ENCODE results near the gene OLFM3.

Gene OLFM3

DNA sequence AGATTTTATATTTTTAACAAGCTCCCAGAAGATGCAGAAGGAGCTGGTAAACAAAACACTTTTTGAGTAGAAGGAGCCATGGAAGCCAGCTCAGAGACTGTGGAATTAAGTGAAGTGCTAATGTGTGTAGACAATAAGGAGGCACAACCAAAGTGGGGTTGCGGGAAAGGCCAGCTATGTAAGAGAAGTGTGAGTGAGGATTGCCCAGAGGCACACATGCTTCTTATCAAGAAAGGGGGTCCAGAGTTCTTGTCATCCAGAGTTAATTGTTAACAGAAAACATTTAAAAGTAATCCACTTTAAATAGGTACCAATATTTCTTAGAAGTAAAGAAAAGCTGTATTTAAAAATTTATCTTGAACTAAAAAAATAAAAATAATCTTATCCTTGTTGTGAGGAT is 136.8 kb downstream of the OLFM3 start:
- TF ChIP-seq, protein P1, sequence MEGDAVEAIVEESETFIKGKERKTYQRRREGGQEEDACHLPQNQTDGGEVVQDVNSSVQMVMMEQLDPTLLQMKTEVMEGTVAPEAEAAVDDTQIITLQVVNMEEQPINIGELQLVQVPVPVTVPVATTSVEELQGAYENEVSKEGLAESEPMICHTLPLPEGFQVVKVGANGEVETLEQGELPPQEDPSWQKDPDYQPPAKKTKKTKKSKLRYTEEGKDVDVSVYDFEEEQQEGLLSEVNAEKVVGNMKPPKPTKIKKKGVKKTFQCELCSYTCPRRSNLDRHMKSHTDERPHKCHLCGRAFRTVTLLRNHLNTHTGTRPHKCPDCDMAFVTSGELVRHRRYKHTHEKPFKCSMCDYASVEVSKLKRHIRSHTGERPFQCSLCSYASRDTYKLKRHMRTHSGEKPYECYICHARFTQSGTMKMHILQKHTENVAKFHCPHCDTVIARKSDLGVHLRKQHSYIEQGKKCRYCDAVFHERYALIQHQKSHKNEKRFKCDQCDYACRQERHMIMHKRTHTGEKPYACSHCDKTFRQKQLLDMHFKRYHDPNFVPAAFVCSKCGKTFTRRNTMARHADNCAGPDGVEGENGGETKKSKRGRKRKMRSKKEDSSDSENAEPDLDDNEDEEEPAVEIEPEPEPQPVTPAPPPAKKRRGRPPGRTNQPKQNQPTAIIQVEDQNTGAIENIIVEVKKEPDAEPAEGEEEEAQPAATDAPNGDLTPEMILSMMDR (IDR thresholded peaks at IDR 0.05; ENCODE audit: low read depth, low read length), result no peak
- in situ Hi-C loops (cut with HindIII; ENCODE audit: low sequenced_read_pairs), result no loop called here
- no peak for DNase-seq (ENCODE audit: low read depth, low spot score)
- H3K4me3 ChIP-seq (ENCODE audit: low read depth, low read length), result no peak overlapping the region

DNA sequence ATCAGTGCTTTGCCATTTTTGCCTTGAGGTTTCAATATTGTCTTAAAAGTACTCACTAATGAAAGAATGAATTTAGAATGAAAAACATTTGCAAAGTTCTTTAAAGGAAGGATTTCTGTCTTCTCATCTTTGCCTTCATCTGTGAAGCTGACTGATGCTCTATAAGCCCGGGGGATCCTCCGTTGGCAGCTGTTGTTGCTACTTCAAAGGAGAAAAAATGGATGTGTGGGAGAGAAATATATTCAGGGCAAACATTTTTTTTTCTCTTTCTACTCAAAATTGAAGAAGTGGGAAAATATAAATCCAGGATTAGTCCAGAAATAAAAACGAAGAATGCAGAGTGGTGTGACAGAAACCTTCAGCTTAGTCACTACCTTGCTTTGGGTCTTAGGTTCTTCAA is 142.5 kb downstream of the OLFM3 start:
- no peak for DNase-seq (ENCODE audit: low read depth, low spot score)
- no peak overlapping the region for H3K4me3 ChIP-seq (ENCODE audit: low read depth, low read length)
- TF ChIP-seq, protein P1 (IDR thresholded peaks at IDR 0.05; ENCODE audit: low read depth, low read length), result no peak
- in situ Hi-C loops (cut with HindIII; ENCODE audit: low sequenced_read_pairs), result no loop called here

DNA sequence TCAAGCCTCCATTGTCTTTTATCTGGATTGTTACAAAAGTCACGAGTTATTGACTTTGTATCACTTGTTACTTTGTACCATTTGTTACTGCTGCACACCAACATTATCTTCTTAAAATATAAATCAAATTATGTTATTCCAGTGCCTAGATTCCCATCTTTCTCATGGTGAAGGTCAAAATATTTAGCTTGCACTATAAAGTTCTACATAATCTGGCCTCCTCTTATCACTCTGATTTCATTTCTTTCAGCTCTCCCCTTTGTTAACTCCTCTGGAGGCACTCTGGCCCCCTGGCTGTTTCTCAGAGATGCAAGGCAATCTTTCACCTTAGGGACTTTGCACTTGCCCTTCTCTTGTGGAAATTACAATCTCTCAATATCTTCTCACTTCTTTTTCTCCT is 143.8 kb downstream of the OLFM3 start:
- no peak overlapping the region for H3K4me3 ChIP-seq (ENCODE audit: low read depth, low read length)
- in situ Hi-C loops (cut with HindIII; ENCODE audit: low sequenced_read_pairs), result no loop called here
- no peak for DNase-seq (ENCODE audit: low read depth, low spot score)
- TF ChIP-seq, protein P1 (IDR thresholded peaks at IDR 0.05; ENCODE audit: low read depth, low read length), result no peak

DNA sequence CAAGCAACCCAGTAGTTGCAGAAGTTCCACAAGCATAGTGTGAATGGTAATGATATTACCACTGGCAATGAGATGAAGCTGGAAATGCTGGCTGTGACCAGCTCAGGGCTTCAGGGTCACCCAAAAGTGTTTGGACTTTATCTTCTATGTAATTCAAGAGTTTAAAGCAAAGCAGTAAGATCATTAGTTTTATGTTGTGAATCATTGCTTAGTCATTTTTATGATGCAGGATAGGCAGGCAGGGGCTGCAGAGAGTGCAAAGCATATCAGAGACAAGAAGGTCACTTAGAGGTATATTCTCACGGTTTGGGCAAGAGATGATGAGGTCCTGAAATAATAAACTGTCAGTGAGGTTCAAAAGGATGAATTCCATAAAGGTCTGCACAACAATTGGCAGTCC is 147.4 kb downstream of the OLFM3 start:
- TF ChIP-seq, protein P1 (IDR thresholded peaks at IDR 0.05; ENCODE audit: low read depth, low read length), result no peak
- no peak overlapping the region for H3K4me3 ChIP-seq (ENCODE audit: low read depth, low read length)
- in situ Hi-C loops (cut with HindIII; ENCODE audit: low sequenced_read_pairs), result no loop called here
- DNase-seq (ENCODE audit: low read depth, low spot score), result no peak

DNA sequence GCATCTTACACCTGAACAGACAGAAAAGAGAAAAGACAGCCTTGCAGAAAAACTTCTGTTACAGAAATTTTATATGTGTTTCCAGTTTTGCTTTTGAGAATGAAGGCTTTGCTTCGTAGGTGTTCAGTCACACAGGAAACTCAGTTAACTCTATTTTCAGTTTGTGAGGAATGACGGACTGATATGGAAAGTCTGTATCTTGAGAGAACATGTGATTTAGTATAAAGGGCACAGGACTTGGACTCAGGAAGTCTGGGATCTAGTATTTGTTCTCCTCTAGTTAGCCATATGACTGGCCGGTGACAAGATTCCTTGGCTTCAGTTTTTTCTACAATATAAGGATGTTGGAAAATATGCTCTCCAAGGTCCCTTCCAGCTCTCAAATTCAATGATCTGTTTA is 149.1 kb downstream of the OLFM3 start:
- no peak overlapping the region for H3K4me3 ChIP-seq (ENCODE audit: low read depth, low read length)
- in situ Hi-C loops (cut with HindIII; ENCODE audit: low sequenced_read_pairs), result no loop called here
- TF ChIP-seq, protein P1 (IDR thresholded peaks at IDR 0.05; ENCODE audit: low read depth, low read length), result no peak
- no peak for DNase-seq (ENCODE audit: low read depth, low spot score)

DNA sequence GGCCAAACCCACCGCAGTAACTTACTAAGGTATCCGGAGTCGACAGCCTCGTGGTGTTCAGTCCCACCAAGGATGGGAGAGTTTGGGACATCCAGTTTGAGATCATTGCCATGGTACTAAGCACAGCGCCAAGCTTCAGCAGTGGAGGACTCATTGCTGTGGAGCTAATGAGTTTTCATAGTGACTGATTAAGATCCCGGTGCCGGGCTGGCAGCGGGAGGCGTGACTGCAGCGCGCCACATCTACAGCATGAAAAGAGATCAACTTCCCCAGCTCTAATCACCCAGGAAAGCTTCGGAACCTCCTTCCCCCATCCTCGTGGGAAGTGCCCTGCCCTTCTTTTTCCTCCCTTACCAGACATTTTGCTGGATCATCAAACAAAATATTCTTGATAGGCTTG is 149.9 kb downstream of the OLFM3 start:
- in situ Hi-C loops (cut with HindIII; ENCODE audit: low sequenced_read_pairs), result no loop called here
- TF ChIP-seq, protein P1 (IDR thresholded peaks at IDR 0.05; ENCODE audit: low read depth, low read length), result no peak
- DNase-seq (ENCODE audit: low read depth, low spot score), result no peak
- H3K4me3 ChIP-seq (ENCODE audit: low read depth, low read length), result no peak overlapping the region

DNA sequence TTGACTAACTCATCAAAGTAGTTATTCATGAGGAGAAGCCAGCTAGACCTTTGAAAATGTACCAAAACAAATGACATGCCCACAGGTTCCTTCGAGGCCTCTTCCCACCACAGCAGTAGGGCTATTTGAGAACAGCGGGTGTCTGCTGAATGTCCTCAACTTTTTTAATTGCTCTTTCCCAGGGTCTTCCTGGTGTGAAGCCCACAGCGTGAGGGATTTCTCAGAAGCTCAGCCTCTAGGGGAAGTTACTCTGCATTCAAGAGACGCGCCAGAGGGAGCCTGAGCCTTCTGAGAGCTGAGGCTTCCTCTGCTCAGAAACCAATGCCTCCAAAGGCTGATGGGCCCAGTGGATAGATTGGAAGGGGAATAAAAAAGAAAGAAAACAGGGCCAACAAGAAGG is 153.6 kb downstream of the OLFM3 start:
- in situ Hi-C loops (cut with HindIII; ENCODE audit: low sequenced_read_pairs), result no loop called here
- no peak overlapping the region for H3K4me3 ChIP-seq (ENCODE audit: low read depth, low read length)
- no peak for DNase-seq (ENCODE audit: low read depth, low spot score)
- TF ChIP-seq, protein P1 (IDR thresholded peaks at IDR 0.05; ENCODE audit: low read depth, low read length), result no peak
